GM03348 (cell line): ENCODE data around the gene MAP1LC3B2.
A peak's percentile ranks its signal among the peaks of the same experiment; 100 is the strongest.

Experiments
- DNase-seq: peaks from one replicate; pipeline ENCODE4 v3.0.0; 2012; ENCODE audit warnings: low spot score

Gene MAP1LC3B2

DNA sequence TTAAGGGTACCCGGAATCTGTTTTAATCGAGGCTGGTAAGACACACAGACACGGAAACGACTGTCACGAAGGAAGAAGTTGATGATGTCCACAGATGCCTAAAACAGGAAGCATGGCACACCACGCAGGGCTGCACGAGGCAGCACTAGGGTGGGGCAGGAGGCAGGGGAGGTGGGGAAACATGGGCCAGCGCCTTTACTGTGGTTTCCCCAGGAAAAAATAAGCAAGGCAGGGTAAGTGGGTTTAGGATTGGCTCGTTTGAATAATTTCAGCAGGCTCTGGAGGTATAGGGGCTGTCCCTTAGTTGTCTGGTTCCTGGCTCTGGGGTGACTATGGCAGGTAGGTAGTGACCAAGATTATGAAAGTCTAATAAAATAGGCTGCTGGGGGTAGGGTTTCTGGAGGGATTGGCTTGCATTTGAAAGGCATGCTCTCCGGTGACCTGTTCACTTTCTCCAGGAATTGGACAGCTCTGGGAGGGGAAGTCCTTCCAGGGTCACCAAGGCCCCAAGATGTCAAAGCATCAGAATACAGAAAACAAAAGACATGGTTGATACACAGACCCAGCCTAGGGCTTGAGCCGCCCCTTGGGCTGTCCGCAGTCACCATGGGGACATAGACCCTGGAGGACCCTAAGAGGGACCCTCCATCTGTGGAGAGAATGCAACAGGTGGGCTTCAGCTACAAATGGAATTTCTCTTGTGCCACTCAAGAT, 35.3 kb downstream of the MAP1LC3B2 start:
- no peak for DNase-seq

DNA sequence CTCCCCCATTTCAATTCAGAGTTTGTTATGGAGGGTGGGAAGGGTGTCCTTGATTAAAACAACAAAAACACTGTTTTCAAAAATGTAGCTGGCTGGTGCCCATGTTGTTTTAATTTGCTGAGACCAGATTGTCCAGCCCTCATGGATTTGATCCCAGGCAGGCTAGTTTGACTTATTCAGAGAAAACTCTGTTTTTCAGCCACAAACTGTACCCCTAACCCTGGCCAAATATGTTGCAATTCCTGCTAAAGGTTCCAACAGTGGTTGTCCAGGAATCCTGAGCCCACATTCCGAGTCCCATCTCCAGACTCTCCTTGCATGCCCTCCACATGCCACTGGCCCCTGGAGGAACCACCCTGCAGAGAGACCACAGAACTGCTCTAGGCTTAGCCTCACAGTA, 36.0 kb downstream of the MAP1LC3B2 start:
- DNase-seq, result peak; percentile 80

DNA sequence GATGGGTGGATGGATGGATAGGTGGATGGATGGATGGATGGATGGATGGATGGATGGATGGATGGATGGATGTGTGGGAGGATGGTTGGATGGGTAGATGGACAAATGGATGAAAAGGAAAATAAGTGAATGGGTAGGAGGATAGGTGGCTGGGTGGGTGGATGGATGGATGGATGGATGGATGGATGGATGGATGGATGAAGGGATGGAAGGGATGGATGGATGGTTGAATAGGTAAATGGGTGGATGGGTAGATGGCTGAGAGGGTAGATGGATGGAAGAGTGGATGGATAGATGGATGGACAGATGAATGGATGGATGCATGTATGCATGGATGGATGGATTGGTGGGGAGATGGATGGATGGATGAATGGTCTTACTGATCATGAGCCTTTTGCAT, 36.5 kb downstream of the MAP1LC3B2 start:
- no peak for DNase-seq

DNA sequence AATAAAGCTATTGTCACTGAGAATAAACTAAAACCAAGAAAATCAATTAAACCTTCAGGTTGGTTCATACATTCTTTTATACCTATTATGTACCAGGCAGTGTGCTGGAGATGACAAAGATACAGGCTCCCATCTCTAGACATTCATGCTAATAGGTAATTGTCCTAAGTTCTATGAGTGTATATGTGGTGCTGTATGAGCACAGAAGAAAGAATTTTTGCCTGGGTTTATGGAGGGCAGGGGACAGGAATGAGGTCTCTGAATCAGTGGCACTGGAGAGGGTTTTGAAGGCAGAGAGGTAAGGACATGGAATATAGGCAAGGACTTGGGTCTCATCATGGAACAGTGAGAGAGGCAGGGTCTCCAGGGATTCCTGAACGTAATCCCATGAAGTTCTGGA, 38.7 kb downstream of the MAP1LC3B2 start:
- no peak for DNase-seq

DNA sequence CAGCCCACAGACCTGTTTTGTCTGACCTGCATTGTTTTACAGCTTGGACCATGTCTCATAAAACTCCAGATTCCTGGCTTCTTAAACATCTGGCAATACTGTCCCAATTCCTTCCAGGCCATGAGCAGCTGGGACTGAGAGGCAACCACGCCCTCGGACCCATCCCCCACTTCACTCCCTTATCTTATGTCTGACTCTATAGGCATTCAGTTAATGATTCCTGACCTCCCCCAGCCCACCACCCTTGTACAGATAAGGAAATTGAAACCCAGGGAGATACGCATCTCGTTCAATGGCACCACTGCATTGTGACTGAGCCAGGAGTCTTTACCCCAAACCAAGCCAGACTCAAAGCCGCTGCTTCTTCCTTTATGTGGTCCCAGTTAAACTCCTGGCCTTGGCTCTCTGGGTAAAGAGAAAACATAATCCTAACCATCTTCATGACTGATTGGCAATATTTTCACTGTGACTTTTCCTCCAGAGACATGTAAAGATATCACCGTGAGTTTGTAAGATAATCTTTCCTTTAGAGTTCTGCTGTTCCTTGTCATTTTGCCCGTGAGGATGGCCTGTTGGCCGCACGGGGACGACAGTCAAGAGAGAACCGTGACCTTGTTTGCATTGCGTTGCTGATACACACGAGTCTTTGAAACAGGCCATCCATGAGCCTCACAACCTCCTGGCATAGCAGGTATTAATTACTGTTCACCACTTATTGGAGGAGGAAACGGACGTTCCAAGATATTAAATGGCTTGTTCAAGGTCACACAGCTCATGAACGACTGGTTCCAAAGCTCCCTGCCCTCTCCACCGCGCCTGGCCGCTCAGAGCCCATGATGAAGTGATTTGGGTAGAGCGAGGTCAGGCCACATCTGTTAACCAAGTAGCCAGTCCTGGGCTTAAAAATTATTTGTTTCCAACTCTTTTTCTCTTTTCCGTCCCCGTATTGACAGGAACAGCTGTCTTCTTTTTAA, 39.4 kb downstream of the MAP1LC3B2 start:
- DNase-seq, result peak; percentile 65

DNA sequence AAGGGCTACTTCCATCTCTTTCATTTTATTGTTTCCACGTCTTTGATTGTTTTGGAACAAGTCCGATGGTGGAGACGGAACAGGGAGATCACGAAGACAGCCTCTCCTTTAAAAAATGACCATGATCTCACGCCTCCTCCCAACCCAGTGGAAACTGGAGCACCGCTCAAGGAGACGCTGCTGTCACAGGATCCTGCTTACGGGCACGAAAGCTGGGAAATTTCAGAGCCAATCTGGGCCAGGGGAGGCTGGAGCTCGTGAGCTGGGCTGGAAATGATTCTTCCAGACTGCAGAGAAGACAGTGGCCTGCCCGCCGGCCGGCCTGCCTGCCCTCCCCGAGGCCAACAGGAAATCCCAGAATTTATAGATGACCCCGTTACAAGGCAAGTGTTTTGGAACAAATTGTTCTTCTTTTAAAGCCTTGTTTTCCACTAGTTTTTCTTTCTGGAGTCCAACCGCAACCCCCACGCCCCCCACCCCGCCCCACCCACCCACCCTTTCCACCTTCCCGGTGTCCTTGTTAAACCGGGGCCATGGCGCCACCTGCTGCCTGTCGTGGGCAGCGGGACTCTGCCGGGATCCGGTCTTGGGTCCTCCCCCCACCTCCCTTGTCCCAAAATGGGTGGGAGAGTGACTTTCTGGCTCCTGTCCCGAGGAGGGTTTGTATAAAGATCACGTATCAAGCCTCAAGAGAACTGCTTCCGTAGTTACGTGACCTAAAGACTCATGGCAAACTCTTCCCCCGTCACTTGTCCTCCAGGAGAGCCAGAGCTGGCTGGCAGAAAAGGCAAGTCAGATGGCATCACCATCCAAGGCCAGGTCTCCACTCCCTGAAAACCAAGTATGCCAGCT, 40.3 kb downstream of the MAP1LC3B2 start:
- peak; percentile 90 for DNase-seq

DNA sequence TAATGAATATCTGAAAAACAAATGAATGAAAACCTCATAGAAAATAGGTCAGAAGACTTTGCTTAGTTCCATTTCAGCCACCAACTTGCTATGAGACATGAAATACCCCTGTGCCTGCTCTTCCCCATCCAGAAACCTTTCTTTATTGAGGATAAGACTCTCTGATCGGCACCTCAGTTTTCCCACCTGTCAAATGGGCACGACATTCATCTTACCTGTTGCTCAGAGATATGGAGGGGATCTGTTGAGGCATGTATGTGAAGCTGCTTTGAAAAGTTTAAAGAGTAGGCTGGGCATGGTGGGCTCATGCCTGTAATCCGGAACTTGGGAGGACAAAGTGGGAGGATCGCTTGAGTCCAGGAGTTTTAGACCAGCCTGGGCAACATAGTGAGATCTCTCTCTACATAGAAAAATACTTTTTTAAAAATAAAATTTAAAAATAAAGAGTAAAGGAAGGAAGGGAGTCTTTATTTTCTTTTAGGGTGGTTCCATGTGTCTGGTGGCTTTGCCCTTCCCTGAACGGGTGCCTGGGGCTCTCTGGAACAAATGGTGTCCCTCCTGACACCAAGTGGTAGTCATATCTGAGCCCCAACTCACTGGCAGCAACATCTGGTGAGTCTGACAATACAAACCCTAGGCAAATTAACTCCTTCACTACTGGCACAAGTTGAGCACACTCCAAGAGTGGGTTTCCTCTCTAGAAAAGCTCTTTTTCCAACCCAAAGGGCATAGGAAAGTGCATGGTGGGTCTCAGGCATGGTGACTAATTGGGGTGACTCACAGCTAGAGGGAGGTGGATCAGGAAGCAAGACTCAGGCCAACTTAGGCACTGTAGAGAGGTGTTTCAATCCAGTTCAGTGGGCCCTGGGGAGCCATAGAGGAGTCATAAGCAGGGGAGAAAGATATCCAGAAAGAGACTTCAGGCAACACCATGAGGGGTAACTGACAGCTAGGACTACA, 42.1 kb downstream of the MAP1LC3B2 start:
- no peak for DNase-seq

DNA sequence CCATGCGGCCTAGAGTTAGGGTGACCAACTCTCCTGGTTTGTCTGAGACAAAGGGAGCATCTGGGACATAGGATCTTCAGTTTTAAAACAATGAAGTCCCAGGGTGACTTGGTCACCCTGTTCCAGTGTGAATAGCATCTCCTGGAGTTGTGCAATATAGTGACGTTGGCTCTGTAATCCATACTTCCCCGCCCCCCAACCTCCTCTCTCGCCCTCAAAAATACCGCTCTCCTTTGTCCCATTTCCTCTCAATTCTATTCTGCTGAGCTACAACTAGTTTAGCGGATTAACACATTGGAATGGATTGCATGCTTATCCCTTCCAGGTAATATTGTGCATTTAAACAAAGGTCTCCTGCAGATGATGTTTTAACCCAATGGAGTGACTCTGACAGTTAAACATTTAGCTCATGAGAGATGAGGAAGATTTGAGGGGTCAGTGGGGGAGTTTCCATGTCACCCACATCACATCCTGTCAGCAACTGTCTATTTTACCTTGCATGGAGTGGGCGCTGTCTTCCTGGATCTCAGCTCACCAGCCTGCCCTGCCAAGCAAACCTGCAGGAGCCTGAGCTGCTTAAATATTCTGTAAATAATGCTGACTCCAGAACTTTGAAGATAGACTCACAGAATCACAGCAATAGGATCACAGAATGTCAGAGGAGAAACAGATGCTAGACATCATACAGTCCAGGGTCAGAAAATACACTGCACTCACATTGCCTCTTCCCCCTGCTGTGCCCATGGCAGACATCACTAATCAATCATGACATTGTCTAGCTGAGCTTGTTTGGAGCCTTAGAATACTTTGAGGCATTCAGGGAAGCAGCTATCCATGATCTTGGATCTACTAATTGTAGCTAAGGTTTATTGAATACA, 43.0 kb downstream of the MAP1LC3B2 start:
- no peak for DNase-seq

DNA sequence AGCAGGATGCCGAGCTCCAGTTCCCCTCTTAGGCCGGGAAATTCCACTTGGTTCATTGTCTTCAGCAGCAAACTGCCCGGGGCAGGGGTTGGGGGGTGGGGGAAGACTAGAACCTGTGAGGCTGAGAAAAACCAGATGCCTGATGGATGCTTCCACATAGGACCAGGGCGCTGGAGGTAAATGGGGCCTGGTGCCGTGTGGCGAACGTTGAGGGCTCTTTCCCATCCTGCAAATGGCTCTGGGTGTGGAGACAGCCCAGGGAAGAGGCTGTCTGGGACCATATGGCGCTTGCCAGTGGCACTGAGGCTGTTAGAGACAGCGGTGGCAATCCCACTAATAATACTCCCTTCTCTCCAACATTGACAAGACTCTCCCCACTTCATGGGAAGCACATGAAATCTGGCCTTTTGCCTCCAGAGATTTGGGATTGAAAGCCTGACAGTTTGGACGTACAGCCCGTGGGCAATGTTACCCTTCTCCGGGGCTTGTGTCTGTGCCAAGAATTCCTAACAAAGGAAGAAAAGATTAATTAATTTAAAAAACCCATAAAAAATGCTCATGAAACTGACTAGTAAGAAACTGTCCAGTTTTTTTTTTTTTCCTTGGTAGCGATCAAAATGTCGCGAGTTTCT, 44.5 kb downstream of the MAP1LC3B2 start:
- DNase-seq, result no peak

DNA sequence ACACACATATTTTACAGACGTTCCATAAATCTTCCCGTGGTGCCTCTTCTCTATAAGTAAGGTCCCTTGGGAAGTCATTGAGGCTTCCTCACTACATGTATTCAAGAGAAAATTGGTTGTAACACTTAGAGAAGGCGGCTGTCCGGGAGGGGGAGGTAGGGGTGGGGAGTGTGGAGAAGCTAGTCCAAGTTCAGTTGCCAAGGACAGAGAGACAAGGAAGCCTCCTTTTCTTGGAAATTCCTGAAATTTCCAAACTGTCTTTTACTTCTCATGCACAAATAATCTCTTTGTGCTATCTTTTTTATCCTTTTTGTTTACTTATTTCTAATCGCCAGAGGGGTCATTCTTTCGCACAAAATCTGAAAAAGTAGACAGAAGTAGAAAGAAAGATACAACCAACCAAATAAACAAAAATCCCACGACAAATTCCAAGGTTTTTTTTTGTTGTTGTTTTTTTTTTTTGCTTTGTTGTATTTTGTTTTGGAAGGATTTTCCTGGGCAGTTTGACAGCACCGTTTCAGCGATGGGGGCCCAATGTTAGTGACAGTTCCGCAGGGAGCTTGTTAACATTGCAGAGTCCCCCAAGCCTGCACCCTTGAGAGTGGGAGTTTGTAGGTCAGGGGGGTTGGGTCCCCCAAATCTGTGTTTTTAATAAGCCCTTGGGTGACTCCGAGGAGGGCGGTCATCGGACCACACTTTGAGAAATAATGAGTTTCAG, 45.2 kb downstream of the MAP1LC3B2 start:
- DNase-seq, result peak; percentile 53

DNA sequence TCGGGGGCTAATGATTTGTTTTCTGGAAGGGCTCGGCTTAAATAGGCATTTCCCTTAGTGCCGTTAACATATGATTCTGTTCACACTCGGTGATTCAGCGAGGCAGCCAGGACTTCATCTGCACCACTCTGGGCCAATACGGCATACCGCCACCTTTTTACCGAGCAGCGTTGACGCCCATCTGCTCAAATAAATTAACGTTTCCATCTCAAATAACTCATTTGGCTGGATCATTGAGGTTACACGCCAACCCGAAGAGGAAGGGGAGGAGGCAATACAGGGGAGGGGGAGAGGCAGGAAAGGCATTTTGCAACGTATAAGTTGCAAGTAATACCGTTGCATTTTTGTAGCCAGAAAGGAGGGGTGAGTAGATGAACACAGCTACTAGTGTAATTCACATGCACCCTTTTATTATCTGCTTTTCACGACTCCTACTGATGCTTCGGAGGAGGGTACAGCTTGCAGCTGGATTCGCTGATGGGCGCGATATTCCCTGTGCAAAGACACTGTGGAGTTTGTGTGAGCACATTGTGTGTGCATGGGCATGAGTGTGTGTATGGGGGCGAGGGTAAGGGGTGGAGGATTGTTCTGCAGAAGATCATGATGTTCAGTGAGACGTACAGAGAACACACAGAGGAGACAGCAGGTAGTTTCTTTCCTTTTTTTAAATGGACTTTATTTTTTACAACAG, 45.9 kb downstream of the MAP1LC3B2 start:
- DNase-seq, result peak; percentile 69

DNA sequence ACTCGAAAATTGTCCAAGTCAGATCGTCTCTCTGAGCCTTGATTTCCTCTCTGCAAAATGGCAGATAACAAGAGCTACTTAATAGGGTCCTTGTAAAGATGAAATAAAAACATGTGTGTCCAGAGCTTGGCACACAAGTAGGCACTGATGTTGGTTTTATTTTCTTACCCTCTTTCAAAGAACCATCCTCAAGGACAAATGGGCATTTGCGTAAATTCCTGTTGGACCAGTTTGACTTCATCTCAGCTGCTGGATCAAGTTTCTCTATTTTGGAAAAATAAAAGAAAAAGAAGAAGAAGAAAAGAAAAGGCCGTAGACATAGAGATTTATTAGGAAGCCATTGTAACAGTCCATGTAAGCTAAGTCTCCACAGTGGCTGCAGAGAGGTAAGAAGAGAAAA, 47.2 kb downstream of the MAP1LC3B2 start:
- no peak for DNase-seq

DNA sequence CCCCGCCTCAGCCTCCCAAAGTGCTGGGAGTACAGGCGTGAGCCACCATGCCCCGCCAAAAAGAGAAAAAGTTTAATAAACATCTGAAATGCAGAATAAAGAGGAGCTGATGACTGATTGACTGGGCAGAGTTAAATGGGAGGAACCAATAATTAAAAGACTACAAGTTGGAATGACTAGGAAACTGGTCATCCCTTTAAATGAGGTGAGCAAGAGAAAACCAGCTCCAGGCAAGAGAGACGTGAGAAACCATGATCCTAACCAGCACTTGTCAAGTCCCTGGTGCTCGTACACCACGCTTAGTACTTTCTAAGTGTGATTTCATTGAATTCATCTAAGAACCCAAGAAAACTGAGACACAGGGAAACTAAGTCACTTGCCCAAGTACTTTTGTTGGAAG, 47.9 kb downstream of the MAP1LC3B2 start:
- DNase-seq, result no peak

DNA sequence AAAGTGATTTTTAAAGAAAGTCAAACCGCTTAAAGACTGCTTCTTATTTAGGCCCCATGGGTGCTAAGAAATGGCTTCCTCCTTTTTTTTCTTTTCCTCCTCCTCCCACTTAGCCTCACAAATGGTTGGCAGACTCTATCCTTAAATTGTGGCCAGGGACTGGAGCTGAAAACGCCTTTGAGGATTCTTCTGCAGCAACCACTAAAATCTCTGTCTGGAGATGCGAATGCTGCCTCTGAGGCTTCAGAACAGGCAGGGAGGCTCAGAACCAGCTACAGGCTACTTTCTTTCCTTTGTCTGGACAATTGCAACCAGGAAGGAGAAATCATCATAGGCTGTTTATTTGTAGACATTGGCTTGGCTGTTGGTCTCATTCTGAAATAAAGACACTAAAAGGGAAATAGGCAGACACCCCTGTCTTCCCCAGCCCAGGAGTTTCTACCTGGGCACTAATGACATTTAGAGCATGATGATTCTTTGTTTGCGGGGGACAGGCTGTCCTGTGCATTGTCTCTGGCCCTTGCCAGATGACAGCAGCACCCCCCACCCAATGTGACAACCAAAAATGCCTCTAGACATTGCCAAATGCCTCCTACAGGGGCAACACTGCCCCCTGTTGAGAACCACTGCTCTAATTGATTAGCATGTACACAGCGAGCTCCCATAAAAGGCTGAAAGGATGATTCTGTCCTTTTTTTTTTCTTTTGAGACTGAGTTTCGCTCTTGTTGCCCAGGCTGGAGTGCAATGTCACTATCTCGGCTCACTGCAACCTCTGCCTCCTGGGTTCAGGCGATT, 50.3 kb downstream of the MAP1LC3B2 start:
- DNase-seq, result no peak

DNA sequence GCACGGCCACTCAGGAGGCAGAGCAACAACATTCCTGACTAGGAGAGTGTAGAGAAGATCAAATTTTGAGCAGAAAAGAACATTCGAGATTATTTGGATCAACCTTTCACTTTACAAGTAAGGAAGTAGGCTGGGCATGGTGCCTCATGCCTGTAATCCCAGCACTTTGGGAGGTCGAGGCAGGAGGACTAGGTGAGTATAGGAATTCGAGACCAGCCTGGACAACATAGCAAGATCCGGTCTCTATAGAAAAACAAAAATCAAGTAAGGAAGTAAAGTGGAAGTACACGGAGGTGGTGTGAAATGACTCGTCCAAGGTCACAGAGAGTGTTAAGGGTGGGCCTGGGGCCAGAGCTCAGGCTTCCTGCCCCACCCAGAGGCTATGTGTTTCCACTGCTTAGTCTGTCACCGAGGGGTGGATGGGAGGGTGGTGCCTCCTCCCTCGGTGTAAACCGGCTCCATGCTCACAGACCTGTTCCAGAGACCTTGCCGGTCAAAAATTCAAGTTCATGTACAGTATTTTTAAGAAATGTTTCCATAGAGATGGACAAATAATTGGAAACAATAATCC, 51.9 kb downstream of the MAP1LC3B2 start:
- no peak for DNase-seq

DNA sequence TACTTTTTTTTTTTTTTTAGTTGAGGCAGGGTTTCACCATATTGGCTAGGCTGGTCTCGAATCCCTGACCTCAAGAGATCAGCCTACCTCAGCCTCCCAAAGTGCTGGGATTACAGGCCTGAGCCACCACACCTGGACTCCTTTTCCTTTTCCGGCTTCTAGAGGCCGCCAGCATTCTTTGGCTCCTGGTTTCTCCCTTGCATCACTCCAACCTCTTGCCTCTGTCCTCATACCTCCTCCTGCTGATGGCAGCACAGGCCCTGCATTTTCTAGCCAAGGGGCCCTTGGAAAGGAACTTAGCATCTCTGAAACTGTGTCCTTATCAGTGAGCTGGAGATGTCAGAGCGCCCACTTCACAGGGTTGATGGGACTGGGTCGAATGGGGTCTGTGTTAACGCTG, 53.3 kb downstream of the MAP1LC3B2 start:
- DNase-seq, result no peak

DNA sequence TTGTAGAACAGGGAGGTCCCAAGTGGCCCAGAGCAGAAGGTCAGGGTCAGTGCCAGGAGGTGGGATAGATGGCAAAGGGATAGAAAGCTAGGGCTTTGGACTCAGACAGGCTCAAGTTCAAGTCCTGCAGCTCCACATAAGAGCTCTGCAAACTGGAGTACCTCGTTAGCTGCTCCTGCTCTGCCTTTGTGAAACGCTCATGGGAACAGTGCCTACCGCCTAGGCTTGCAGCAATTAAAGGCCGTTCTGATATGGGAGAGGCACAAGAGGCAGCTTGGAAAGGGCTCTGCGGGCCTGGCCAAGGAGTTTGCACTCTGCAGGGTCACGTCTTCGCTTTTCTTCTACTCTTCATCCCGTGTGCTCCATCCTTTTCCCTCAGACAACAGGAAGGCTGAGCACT, 54.1 kb downstream of the MAP1LC3B2 start:
- no peak for DNase-seq
